Activated B cell treated with CpG ODN at 0.5 μM for 24 hours (primary cell): ENCODE results near the gene RAD51B. TPM values are rescaled to one million over a fixed set of nuclear protein-coding genes. Genes with fewer than 3 reads are reported as not detected.

Source experiments
- ATAC-seq: fragments of 200-7000 bp; cut with Tn5 transposase; one replicate; pipeline ENCODE4 v1.10.0; 2021; ENCODE audit warnings: low read depth, mild to moderate bottlenecking, moderate library complexity
- CTCF ChIA-PET: fragments of 350-600 bp; sonication (Branson Sonifier 250); formaldehyde crosslinking; loops from one replicate; lab custom pipeline; 2021; ENCODE audit warnings: antibody characterized with exemption; lab: Charles Lee
- POLR2A ChIA-PET: fragments of 350-600 bp; sonication (Branson Sonifier 250); formaldehyde crosslinking; loops from one replicate; lab custom pipeline; 2021; ENCODE audit warnings: antibody characterized with exemption; lab: Charles Lee
- DNase-seq: peaks from one replicate; pipeline ENCODE4 v3.0.0; 2022
- H3K27ac Mint-ChIP-seq: one replicate; pipeline ENCODE4 v1.8.0; 2020; ENCODE audit warnings: mixed read lengths
- H3K27me3 Mint-ChIP-seq: one replicate; pipeline ENCODE4 v1.8.0; 2021; ENCODE audit warnings: mixed read lengths
- H3K36me3 Mint-ChIP-seq: one replicate; pipeline ENCODE4 v1.8.0; 2021; ENCODE audit warnings: low read depth, mixed read lengths
- H3K4me1 Mint-ChIP-seq: one replicate; pipeline ENCODE4 v1.8.0; 2021; ENCODE audit warnings: mixed read lengths
- H3K4me3 Mint-ChIP-seq: one replicate; pipeline ENCODE4 v1.8.0; 2020; ENCODE audit warnings: mild to moderate bottlenecking, mixed read lengths
- H3K9me3 Mint-ChIP-seq: one replicate; pipeline ENCODE4 v1.8.0; 2020; ENCODE audit warnings: mixed read lengths
- intact Hi-C: fragments of 100-400 bp; cut with micrococcal nuclease; formaldehyde crosslinking; loops from one replicate; pipeline ENCODE4 v1.15.1; 2024
- total RNA-seq: library from RNA; stranded (reverse); gene quantifications from 2 replicates; pipeline ENCODE4 v1.2.3, GENCODE V29; 2022
- TF ChIP-seq, protein P1 (sequence below): fragments of 200-600 bp; IDR thresholded peaks from one replicate; pipeline ENCODE4 v1.8.0; 2022; ENCODE audit warnings: antibody characterized with exemption, mild to moderate bottlenecking

The RAD51B gene
- total RNA-seq, 1 donor from 2014 or later = 53.9 TPM

DNA sequence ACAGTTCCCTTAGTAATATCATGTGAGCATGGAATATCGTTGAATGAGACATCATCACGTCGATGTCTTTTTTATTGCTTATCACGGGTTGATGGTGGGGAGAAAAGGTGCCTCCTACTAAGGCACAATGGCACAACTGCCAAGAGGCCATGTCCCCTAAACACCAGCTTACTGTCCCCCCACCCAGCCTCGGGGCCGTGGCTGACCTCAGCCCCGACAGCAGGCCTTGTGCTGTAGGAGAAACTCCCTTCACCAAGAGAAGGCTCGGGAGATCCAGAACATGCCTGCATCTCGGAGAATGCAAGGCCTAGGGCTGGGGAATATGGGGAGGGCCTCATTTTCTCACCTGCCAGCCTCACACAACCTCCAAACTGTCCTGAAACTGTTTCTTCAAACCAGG lies 950.5 kb downstream of the RAD51B start:
- H3K9me3 Mint-ChIP-seq = peaks cover 5% of the 10 kb centered on the region
- H3K27ac Mint-ChIP-seq = no peak overlapping the region

DNA sequence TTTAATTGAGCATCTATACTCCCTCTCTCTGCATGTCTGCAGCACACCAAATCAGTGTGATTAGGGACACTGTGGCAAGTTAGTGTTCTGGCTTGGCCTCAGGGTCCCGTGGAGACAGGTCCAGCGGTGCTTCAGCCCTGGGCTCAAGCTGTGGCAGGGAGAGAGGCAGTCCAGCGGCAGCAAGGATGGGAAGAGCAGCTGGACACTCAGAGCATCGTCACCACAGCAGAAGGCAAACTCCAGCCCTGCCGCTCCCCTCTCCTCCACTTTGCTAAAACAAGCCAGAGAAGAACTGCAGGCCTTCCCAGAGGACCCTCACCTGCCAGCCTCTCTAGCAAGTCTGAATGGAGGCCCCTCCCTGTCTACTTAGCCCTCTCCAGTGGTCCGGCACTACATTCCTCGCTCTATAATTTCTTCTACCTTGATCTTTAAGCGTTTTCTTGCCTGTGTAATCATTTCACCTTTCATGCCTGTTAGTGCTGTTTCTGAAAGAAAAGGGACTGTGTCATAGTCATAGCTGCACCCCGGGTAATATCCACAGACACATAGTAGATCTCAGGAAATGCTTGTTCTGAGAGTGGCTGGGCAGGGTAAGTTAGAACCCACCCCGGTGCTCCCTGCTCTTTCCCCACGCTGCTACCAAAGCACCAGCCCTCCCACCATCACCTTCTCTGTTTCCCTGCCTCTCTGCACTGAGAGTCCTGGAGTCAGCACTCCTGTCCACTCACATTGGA lies 951.1 kb downstream of the RAD51B start:
- ChIA-PET POLR2A (interaction anchor here (0.9 to 1.4 kb wide), 4 partner anchors 15 to 88 kb away, joined by 3 to 7 read pairs (median 4); partner anchors contain the start of gene ZFP36L1), CTCF (no interaction called here)
- H3K36me3 Mint-ChIP-seq = no peaks in the 10 kb centered on the region
- no peak overlapping the region for H3K4me3 Mint-ChIP-seq
- H3K27ac Mint-ChIP-seq = no peak overlapping the region
- H3K9me3 Mint-ChIP-seq = peaks cover 10% of the 10 kb centered on the region
- DNase-seq = no peak
- TF ChIP-seq, protein P1, sequence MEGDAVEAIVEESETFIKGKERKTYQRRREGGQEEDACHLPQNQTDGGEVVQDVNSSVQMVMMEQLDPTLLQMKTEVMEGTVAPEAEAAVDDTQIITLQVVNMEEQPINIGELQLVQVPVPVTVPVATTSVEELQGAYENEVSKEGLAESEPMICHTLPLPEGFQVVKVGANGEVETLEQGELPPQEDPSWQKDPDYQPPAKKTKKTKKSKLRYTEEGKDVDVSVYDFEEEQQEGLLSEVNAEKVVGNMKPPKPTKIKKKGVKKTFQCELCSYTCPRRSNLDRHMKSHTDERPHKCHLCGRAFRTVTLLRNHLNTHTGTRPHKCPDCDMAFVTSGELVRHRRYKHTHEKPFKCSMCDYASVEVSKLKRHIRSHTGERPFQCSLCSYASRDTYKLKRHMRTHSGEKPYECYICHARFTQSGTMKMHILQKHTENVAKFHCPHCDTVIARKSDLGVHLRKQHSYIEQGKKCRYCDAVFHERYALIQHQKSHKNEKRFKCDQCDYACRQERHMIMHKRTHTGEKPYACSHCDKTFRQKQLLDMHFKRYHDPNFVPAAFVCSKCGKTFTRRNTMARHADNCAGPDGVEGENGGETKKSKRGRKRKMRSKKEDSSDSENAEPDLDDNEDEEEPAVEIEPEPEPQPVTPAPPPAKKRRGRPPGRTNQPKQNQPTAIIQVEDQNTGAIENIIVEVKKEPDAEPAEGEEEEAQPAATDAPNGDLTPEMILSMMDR = no peak
- no peak for ATAC-seq
- intact Hi-C loops = no loop called here
- H3K27me3 Mint-ChIP-seq = no peaks in the 10 kb centered on the region
- H3K4me1 Mint-ChIP-seq = peaks cover 16% of the 10 kb centered on the region

More for the DNA sequence above, 950.5 kb downstream of the RAD51B start:
- CTCF ChIA-PET = no interaction called here
- intact Hi-C loops = no loop called here
- Mint-ChIP-seq H3K27me3 (no peaks in the 10 kb centered on the region), H3K4me3 (no peak overlapping the region), H3K4me1 (peaks cover 16% of the 10 kb centered on the region), H3K36me3 (no peaks in the 10 kb centered on the region)
- DNase-seq (no peak), ATAC-seq (no peak)
- TF ChIP-seq, protein P1 = no peak
- POLR2A ChIA-PET = no interaction called here

DNA sequence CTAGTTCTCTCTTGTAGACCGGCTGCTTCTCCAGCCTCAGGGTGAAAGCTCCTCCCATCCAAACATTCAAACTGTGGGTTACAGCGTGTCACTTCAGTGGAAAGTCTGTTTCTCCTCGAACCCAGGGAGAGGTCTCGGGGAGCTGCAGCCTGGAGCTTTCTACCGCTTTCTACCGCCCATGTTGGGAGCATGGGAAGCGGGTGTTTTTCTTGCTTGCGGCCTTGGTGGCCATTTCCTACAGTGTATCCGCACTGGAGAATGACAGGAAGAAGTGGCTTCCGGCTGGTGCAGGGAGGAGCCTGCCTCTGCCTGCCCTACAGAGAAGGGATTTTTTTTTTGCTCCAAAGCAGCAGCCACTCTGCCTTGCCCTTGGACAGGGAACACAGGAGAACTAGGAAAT lies 952.1 kb downstream of the RAD51B start:
- intact Hi-C loops = no loop called here
- CTCF ChIA-PET = no interaction called here
- H3K4me3 Mint-ChIP-seq = no peak overlapping the region

DNA sequence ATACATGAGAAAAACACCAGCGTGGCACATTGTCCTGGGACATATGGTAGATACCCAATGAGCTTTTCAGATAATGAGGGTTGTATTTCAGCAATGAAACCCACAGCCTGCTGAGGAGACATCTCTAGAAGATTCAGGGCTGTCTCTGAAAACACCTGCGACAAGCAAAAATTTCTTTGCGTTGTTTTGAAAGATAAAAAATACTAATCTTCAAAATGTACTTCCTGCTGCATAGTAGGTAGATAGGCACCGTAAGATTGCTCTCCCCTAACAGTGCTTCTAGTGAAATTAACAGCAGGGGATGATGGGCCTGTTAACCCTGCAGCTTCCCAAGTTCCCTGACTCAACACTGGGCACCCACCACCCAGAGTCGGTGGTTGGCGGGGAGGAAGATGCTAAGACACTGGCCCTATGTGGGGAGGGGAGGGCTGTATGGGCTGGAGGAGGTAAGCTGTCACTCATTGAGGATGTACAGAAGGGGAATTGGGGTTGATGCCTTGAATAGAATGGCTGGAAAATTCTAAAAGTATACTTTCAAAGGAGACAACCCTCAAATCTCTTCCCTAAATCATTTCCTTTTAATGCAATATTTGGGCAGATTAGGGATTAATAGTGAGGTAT lies 953.3 kb downstream of the RAD51B start:
- no peak overlapping the region for H3K4me3 Mint-ChIP-seq
- H3K4me1 Mint-ChIP-seq = peaks cover 16% of the 10 kb centered on the region
- ChIA-PET POLR2A (interaction anchor here (0.6 to 0.9 kb wide), 3 partner anchors 17 to 95 kb away, joined by 4 to 5 read pairs (median 4); no protein-coding TSS in a partner anchor), CTCF (no interaction called here)
- ATAC-seq (no peak), DNase-seq (peak; percentile 1)
- no peaks in the 10 kb centered on the region for H3K27me3 Mint-ChIP-seq
- no peak overlapping the region for H3K27ac Mint-ChIP-seq
- intact Hi-C loops = no loop called here
- H3K9me3 Mint-ChIP-seq = peaks cover 11% of the 10 kb centered on the region
- TF ChIP-seq, protein P1 = no peak
- H3K36me3 Mint-ChIP-seq = no peaks in the 10 kb centered on the region

More for the DNA sequence above, 952.1 kb downstream of the RAD51B start:
- peaks cover 11% of the 10 kb centered on the region for H3K9me3 Mint-ChIP-seq
- no peak for ATAC-seq
- no peaks in the 10 kb centered on the region for H3K36me3 Mint-ChIP-seq
- H3K27ac Mint-ChIP-seq = no peak overlapping the region
- POLR2A ChIA-PET = interaction anchor here (0.7 to 1.4 kb wide), 5 partner anchors 14 to 145 kb away, joined by 3 to 7 read pairs (median 3); partner anchors contain the start of gene ZFP36L1
- H3K27me3 Mint-ChIP-seq = no peaks in the 10 kb centered on the region
- DNase-seq = no peak
- TF ChIP-seq, protein P1 = no peak
- H3K4me1 Mint-ChIP-seq = peaks cover 16% of the 10 kb centered on the region
